Measurements from ENCODE around the gene OR4S2.

DNA sequence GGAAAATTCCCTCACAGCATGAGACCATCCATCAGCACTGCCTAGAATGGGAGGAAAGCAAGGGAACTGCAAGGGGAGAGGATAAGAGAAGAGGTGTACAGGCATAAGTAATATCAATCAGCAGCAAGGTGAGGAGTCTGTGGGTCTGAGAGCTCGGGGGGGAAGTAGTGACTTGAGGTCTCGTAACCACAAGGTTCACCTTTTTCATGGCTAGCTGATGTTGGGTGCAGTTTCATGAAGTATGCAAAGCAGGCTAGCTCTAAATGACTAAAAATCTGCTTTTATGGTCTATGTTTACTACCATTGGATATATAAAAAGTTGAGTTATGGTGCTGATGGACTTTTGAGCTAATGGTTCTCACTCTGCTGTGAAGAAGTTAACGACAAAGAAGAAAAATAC, 49.7 kb downstream of the OR4S2 start:
- TF ChIP-seq, protein P1, sequence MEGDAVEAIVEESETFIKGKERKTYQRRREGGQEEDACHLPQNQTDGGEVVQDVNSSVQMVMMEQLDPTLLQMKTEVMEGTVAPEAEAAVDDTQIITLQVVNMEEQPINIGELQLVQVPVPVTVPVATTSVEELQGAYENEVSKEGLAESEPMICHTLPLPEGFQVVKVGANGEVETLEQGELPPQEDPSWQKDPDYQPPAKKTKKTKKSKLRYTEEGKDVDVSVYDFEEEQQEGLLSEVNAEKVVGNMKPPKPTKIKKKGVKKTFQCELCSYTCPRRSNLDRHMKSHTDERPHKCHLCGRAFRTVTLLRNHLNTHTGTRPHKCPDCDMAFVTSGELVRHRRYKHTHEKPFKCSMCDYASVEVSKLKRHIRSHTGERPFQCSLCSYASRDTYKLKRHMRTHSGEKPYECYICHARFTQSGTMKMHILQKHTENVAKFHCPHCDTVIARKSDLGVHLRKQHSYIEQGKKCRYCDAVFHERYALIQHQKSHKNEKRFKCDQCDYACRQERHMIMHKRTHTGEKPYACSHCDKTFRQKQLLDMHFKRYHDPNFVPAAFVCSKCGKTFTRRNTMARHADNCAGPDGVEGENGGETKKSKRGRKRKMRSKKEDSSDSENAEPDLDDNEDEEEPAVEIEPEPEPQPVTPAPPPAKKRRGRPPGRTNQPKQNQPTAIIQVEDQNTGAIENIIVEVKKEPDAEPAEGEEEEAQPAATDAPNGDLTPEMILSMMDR (IDR thresholded peaks at IDR 0.05): no peak
- TF ChIP-seq POLR2A (IDR thresholded peaks at IDR 0.05): no peak

All from esophagus squamous epithelium (tissue), 4 donors.